Measurements from ENCODE around the gene ELAVL1.

- no peak for TF ChIP-seq POLR2A (IDR thresholded peaks at IDR 0.05; ENCODE audit: low read depth, low read length)
- TF ChIP-seq TAF1 (IDR thresholded peaks at IDR 0.05; ENCODE audit: low read depth, low read length): no peak
- no peak for TF ChIP-seq POLR2AphosphoS5 (IDR thresholded peaks at IDR 0.05; ENCODE audit: low read depth, low read length)
- no peak for TF ChIP-seq SPI1 (IDR thresholded peaks at IDR 0.05; ENCODE audit: low read depth, low read length)
- TF ChIP-seq POU2F2 (IDR thresholded peaks at IDR 0.05; ENCODE audit: low read depth, low read length): no peak
- TF ChIP-seq PAX5 (IDR thresholded peaks at IDR 0.05; ENCODE audit: insufficient read depth, low read length, severe bottlenecking): no peak
Observed at GRCh38 chr19:8021374-8021773, 15.9 kb upstream of the ELAVL1 start.

Data from GM12891 (cell line).